SK-N-SH treated with all-trans-retinoic acid at 6 μM for 48 hours (cell line): ENCODE results near the gene OCA2.

Experiments used
- ARNTL ChIP-seq: fragments of 450-650 bp; formaldehyde crosslinking; IDR thresholded peaks from 2 replicates; pipeline ENCODE4 v1.5.0; 2020; ENCODE audit warnings: low read depth, mild to moderate bottlenecking, moderate library complexity, borderline replicate concordance
- BACH2 ChIP-seq: fragments of 250-450 bp; sonication (Bioruptor Pico); IDR thresholded peaks from 2 replicates; pipeline ENCODE4 v1.9.0; 2021; ENCODE audit warnings: mild to moderate bottlenecking, borderline replicate concordance
- CREB5 ChIP-seq: fragments of 250-450 bp; sonication (Bioruptor Pico); IDR thresholded peaks from 2 replicates; pipeline ENCODE4 v1.5.1; 2020; ENCODE audit warnings: low read depth, mild to moderate bottlenecking, moderate library complexity
- ESRRG ChIP-seq: fragments of 250-450 bp; sonication (Bioruptor Pico); IDR thresholded peaks from 2 replicates; pipeline ENCODE4 v1.6.1; 2021; ENCODE audit warnings: mild to moderate bottlenecking
- GLIS3 ChIP-seq: fragments of 250-450 bp; sonication (Bioruptor Pico); IDR thresholded peaks from 2 replicates; pipeline ENCODE4 v1.5.0; 2020; ENCODE audit warnings: mild to moderate bottlenecking, moderate library complexity
- PATZ1 ChIP-seq: fragments of 250-450 bp; sonication (Bioruptor Pico); IDR thresholded peaks from 2 replicates; pipeline ENCODE4 v1.8.0; 2020; ENCODE audit warnings: mild to moderate bottlenecking, moderate library complexity, borderline replicate concordance
- POU6F1 ChIP-seq: fragments of 250-450 bp; sonication (Bioruptor Pico); IDR thresholded peaks from 2 replicates; pipeline ENCODE4 v1.8.0; 2021; ENCODE audit warnings: low read depth, mild to moderate bottlenecking, moderate library complexity, borderline replicate concordance
- SNAI2 ChIP-seq: fragments of 250-450 bp; sonication (Bioruptor Pico); IDR thresholded peaks from 2 replicates; pipeline ENCODE4 v1.5.0; 2020; ENCODE audit warnings: mild to moderate bottlenecking, moderate library complexity
- TCF4 ChIP-seq: fragments of 250-450 bp; sonication (Bioruptor Pico); IDR thresholded peaks from 2 replicates; pipeline ENCODE4 v1.8.0; 2021; ENCODE audit warnings: mild to moderate bottlenecking, moderate library complexity, borderline replicate concordance
- ZFP3 ChIP-seq: fragments of 250-450 bp; sonication (Bioruptor Pico); IDR thresholded peaks from 2 replicates; pipeline ENCODE4 v1.5.0; 2020; ENCODE audit warnings: mild to moderate bottlenecking, moderate library complexity
- ZFP30 ChIP-seq: fragments of 450-650 bp; formaldehyde crosslinking; IDR thresholded peaks from 2 replicates; pipeline ENCODE4 v1.5.0; 2022; ENCODE audit warnings: mild to moderate bottlenecking, moderate library complexity
- ZNF70 ChIP-seq: fragments of 450-650 bp; formaldehyde crosslinking; IDR thresholded peaks from 2 replicates; pipeline ENCODE4 v1.5.0; 2020; ENCODE audit warnings: mild to moderate bottlenecking, moderate library complexity

DNA sequence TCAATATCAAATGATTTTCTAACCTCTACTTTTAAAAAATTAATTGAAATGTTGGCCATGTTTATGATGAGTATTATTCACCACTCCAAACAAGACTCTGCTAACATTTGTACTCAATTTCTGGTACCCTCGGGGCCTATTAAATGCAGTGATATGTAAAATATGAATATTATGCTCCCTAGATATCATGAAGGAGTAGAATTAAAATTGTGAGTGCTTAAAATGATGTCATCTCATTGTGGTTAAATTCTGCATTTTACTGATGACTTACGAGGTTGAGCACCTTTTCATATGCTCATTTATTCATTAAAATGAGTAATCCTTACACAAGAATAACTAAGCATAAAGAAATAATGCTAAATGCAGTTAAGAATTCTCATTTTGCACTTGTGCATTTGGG is 159.9 kb downstream of the OCA2 start:
- TF ChIP-seq PATZ1 (CRISPR knock-in tag) (no peak), GLIS3 (no peak), ZNF70 (CRISPR knock-in tag) (no peak), ARNTL (CRISPR knock-in tag) (no peak), ESRRG (CRISPR knock-in tag) (no peak), BACH2 (no peak), ZFP30 (no peak), CREB5 (CRISPR knock-in tag) (no peak), TCF4 (CRISPR knock-in tag) (no peak), ZFP3 (no peak), SNAI2 (CRISPR knock-in tag) (no peak), POU6F1 (CRISPR knock-in tag) (no peak)
